Measurements from ENCODE around the gene NR2F1-AS1.

The NR2F1-AS1 gene

DNA sequence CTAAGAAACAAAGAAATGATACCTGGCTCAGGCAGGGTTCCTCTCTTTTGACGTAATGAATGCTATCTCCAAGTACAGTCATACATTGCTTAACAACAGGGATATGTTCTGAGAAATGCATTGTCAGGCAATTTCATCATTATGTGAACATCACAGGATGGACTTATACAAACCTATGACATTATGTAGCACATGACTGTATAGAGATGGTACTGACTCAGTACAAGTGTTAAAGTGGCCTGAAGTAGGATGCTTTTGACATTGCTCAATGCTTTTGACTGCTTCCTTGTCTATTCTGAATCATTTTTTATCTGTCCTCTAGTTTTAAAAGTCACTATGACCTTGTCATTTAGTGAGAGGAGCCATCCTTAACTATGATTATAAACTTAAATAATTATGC lies 147.6 kb downstream of the NR2F1-AS1 start:
- Histone ChIP-seq H3K27me3 (ENCODE audit: control insufficient read depth, insufficient read depth, low read length) (no peaks in the 10 kb centered on the region), H3K9ac (ENCODE audit: low read length) (no peak overlapping the region), H3K4me3 (ENCODE audit: low read length) (no peak overlapping the region), H3K36me3 (ENCODE audit: control insufficient read depth, insufficient read depth, low read length) (no peaks in the 10 kb centered on the region), H3K27ac (ENCODE audit: low read depth, low read length) (no peak overlapping the region), H3K4me1 (ENCODE audit: control insufficient read depth, insufficient read depth, low read length) (no peaks in the 10 kb centered on the region)

DNA sequence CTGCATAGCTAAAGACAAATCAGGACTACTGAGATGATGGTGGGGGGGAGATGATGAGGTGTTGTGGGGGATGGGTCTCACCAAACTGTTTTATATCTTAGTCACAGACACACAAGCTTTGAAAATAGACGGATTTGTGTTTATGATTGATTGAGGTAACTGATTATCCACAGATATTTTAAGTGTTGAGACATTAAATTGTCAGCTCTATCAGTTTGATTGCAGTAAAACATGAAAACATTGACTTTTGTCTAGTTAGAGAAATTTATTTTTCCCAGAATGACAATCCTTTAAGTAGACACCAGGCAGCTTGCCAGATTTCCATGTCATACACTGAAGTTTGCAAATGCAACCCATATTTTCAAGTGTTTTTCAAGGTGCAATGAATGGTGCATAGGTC lies 149.8 kb downstream of the NR2F1-AS1 start:
- no peaks in the 10 kb centered on the region for H3K36me3 ChIP-seq (ENCODE audit: control insufficient read depth, insufficient read depth, low read length)
- no peak overlapping the region for H3K27ac ChIP-seq (ENCODE audit: low read depth, low read length)
- no peaks in the 10 kb centered on the region for H3K27me3 ChIP-seq (ENCODE audit: control insufficient read depth, insufficient read depth, low read length)
- no peak overlapping the region for H3K9ac ChIP-seq (ENCODE audit: low read length)
- H3K4me3 ChIP-seq (ENCODE audit: low read length): no peak overlapping the region
- no peaks in the 10 kb centered on the region for H3K4me1 ChIP-seq (ENCODE audit: control insufficient read depth, insufficient read depth, low read length)

DNA sequence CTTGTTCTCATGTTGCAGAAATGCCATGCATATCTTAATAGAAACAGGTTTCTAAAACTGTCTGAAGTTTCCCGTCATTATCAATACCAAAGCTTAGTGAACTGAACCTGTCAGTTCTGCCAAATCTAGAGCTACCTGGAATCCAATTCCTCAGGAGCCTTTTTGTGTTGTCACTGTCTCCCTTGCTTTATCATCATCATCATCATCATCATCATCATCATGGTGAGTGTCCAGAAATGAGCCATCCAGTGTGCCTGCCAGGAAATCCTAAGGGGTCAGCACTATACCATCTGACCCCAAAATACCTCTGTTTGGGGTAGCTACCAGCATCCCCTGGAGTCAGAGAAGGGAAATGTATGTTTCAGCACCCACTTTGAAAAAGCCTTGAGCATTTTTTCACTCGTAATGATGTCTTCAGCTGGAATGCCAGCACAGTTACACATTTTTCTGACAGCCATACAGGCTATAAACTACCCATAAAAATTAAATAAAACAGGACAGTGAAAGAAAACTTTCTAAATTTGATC lies 150.3 kb downstream of the NR2F1-AS1 start:
- H3K36me3 ChIP-seq (ENCODE audit: control insufficient read depth, insufficient read depth, low read length): no peaks in the 10 kb centered on the region
- no peak overlapping the region for H3K27ac ChIP-seq (ENCODE audit: low read depth, low read length)
- no peak overlapping the region for H3K9ac ChIP-seq (ENCODE audit: low read length)
- no peaks in the 10 kb centered on the region for H3K4me1 ChIP-seq (ENCODE audit: control insufficient read depth, insufficient read depth, low read length)
- no peak overlapping the region for H3K4me3 ChIP-seq (ENCODE audit: low read length)
- H3K27me3 ChIP-seq (ENCODE audit: control insufficient read depth, insufficient read depth, low read length): no peaks in the 10 kb centered on the region

DNA sequence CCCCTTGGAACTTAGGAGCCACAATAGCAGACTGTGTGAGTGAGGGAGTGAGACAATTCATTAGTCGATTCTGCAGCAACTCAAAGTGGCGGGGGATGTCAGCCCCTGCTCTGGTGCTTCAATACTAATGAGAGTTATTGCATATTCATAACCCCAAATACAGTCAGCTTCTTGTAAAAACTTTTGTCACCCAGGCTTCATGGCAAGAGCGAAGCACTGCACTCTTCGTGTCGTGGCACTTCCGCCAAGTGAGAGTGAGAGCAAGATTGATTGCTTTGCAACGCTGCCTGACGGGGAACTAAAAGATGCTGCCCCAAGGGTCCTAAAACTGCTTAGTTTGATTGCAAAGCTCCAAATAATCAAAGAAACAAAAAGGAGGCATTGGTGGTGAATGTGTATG lies 150.9 kb downstream of the NR2F1-AS1 start:
- H3K9ac ChIP-seq (ENCODE audit: low read length): no peak overlapping the region
- no peaks in the 10 kb centered on the region for H3K27me3 ChIP-seq (ENCODE audit: control insufficient read depth, insufficient read depth, low read length)
- H3K4me1 ChIP-seq (ENCODE audit: control insufficient read depth, insufficient read depth, low read length): no peaks in the 10 kb centered on the region
- no peak overlapping the region for H3K4me3 ChIP-seq (ENCODE audit: low read length)
- no peak overlapping the region for H3K27ac ChIP-seq (ENCODE audit: low read depth, low read length)
- H3K36me3 ChIP-seq (ENCODE audit: control insufficient read depth, insufficient read depth, low read length): no peaks in the 10 kb centered on the region

DNA sequence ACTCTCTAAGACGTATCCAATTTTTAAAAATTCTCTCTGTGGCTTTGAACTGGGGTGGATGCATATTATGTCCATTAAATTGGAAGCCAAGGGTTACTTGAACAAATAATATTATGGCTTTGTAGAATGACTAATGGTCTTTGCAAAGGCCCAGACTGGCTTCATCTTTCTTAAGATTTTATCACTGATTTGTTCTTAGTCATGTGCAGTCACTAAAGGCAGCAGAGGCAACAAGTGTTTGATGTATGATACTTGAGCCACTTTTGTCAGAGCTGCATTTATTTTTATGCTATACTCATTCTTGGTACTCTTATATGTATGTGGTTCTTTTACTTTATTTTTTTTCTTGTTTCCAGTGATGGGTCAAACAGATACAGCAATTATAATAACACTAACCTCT lies 152.2 kb downstream of the NR2F1-AS1 start:
- Histone ChIP-seq H3K4me1 (ENCODE audit: control insufficient read depth, insufficient read depth, low read length) (no peaks in the 10 kb centered on the region), H3K27me3 (ENCODE audit: control insufficient read depth, insufficient read depth, low read length) (no peaks in the 10 kb centered on the region), H3K27ac (ENCODE audit: low read depth, low read length) (no peak overlapping the region), H3K9ac (ENCODE audit: low read length) (no peak overlapping the region), H3K4me3 (ENCODE audit: low read length) (no peak overlapping the region), H3K36me3 (ENCODE audit: control insufficient read depth, insufficient read depth, low read length) (no peaks in the 10 kb centered on the region)

DNA sequence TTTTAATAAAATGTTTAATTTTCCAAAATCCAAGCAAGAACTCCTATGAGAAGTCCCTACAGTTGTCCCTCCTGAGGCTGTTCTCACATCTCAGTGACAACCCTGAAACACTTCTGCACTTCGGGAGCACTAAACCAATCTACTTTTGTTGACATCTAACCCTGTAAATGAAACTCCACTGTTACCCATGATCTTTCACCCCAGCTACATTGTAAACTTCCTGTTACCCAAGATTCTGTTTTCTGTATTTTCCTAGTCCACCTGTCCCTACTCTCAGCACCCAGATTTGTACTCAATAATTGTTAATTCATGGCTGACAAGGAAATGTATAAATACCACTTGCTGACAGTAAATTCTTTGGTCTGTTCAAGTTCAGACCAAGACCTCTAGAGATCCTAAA lies 153.7 kb downstream of the NR2F1-AS1 start:
- no peak overlapping the region for H3K9ac ChIP-seq (ENCODE audit: low read length)
- no peaks in the 10 kb centered on the region for H3K27me3 ChIP-seq (ENCODE audit: control insufficient read depth, insufficient read depth, low read length)
- no peaks in the 10 kb centered on the region for H3K36me3 ChIP-seq (ENCODE audit: control insufficient read depth, insufficient read depth, low read length)
- H3K4me3 ChIP-seq (ENCODE audit: low read length): no peak overlapping the region
- H3K4me1 ChIP-seq (ENCODE audit: control insufficient read depth, insufficient read depth, low read length): no peaks in the 10 kb centered on the region
- no peak overlapping the region for H3K27ac ChIP-seq (ENCODE audit: low read depth, low read length)

DNA sequence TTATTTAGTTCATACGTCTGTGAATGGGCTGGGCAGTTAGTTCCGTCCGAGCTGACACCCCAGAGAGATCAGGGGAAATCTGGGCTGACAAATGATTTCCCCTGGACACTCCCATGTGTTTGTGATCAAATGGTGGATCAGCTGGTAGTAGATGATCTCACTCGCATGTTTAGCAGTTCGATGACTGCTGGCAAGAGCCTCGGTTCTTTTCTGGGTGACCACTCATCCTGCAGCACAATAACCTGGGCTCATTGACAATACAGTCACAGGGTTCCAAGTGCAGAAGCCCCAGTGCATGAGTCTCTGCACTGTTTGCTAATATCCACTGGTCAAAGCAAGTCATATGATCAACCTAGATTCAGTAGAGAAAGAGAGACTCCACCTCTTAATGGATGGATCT lies 155.9 kb downstream of the NR2F1-AS1 start:
- Histone ChIP-seq H3K36me3 (ENCODE audit: control insufficient read depth, insufficient read depth, low read length) (no peaks in the 10 kb centered on the region), H3K27ac (ENCODE audit: low read depth, low read length) (no peak overlapping the region), H3K4me3 (ENCODE audit: low read length) (no peak overlapping the region), H3K27me3 (ENCODE audit: control insufficient read depth, insufficient read depth, low read length) (no peaks in the 10 kb centered on the region), H3K4me1 (ENCODE audit: control insufficient read depth, insufficient read depth, low read length) (no peaks in the 10 kb centered on the region), H3K9ac (ENCODE audit: low read length) (no peak overlapping the region)

DNA sequence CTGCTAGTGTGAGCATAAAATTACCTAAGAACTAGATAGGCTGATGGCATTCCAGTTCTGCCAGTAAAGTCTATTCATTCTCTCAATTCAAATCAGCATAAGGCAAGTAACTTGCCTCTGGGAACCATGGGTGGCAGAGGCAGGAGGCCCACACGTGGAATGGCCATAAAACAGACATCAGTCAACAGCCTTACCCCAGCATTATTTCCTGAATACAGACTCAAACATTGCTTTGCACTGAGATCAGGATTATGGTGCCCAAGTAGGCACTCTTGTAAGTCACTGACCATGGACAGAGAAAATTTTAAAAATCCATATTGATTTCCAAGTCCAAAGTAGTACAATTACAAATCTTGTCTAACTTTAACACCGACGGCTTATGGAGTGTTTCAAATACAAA lies 157.7 kb downstream of the NR2F1-AS1 start:
- Histone ChIP-seq H3K9ac (ENCODE audit: low read length) (no peak overlapping the region), H3K4me1 (ENCODE audit: control insufficient read depth, insufficient read depth, low read length) (no peaks in the 10 kb centered on the region), H3K27me3 (ENCODE audit: control insufficient read depth, insufficient read depth, low read length) (no peaks in the 10 kb centered on the region), H3K4me3 (ENCODE audit: low read length) (no peak overlapping the region), H3K27ac (ENCODE audit: low read depth, low read length) (no peak overlapping the region), H3K36me3 (ENCODE audit: control insufficient read depth, insufficient read depth, low read length) (no peaks in the 10 kb centered on the region)

DNA sequence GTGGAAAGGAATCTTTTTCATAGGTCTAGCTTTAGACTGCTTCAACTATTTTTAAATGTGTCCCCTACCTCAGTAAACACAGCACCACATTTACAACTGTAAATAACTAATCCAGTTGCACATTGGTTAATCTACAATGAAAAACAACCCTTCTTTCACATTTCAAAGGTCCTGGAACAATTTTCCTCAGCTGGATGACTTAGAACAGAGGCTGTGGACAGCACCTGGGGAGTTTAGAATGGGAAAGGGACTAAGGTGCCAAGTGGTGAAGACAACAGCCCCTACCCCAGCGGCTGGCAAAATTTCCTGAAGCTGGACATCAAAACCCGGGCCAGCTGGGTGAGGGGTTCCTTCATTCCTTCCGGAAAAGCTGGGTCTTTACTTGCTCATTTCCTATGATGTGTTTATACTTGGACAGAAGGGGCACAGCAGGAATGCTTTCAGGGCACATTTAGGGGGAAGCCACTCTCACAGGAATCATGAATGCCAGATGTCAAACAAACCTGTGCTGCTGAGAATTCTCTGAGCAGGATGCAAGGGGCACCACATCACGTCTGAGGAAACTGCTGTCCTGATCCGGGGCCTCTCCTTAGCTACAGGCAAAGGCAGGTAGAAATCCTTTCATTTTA lies 158.3 kb downstream of the NR2F1-AS1 start:
- H3K4me1 ChIP-seq (ENCODE audit: control insufficient read depth, insufficient read depth, low read length): no peaks in the 10 kb centered on the region
- H3K27ac ChIP-seq (ENCODE audit: low read depth, low read length): no peak overlapping the region

DNA sequence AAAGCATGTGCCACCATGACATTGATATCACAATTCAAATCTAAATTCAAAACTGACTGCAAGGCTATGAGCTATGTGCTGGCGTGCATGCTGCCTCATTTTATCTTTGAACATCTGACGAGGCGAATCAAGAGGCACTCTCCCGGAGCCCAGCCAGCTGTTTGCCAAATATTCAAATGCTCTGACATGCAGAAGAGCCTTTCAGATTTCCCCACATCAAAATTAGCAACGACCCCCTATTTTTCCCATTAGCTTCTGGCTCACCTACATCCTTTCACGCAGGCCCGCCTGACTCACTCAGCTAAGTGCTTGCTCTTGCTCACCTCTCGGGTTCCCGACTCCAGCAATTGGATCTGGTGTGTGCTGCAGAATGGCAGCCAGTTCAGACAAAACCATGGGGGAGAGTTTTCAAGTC lies 159.0 kb downstream of the NR2F1-AS1 start:
- Histone ChIP-seq H3K9ac (ENCODE audit: low read length) (no peak overlapping the region), H3K27ac (ENCODE audit: low read depth, low read length) (no peak overlapping the region), H3K27me3 (ENCODE audit: control insufficient read depth, insufficient read depth, low read length) (no peaks in the 10 kb centered on the region), H3K4me1 (ENCODE audit: control insufficient read depth, insufficient read depth, low read length) (no peaks in the 10 kb centered on the region), H3K4me3 (ENCODE audit: low read length) (no peak overlapping the region), H3K36me3 (ENCODE audit: control insufficient read depth, insufficient read depth, low read length) (no peaks in the 10 kb centered on the region)

More for the DNA sequence above, 158.3 kb downstream of the NR2F1-AS1 start:
- H3K36me3 ChIP-seq (ENCODE audit: control insufficient read depth, insufficient read depth, low read length): no peaks in the 10 kb centered on the region
- no peak overlapping the region for H3K9ac ChIP-seq (ENCODE audit: low read length)
- H3K27me3 ChIP-seq (ENCODE audit: control insufficient read depth, insufficient read depth, low read length): no peaks in the 10 kb centered on the region
- H3K4me3 ChIP-seq (ENCODE audit: low read length): no peak overlapping the region

DNA sequence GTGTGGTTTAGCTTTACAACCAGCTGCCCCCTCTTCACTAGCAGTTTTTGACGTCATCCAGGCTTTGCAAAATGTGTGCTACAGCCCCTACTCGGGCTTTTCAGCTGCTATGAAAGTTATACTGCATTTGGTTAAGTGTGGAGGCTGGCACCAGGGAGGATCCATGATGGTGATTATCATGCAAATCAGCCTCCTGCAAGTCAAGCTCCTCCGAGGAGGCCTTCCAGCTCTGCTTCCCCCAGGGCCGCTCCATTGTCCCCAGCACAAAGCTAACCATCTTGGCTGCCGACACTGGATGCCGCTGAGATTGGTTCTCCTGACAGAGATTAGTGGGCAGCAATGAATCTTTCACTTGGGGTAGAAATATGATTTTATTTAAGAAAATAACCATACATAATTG lies 159.6 kb downstream of the NR2F1-AS1 start:
- no peak overlapping the region for H3K4me3 ChIP-seq (ENCODE audit: low read length)
- no peaks in the 10 kb centered on the region for H3K27me3 ChIP-seq (ENCODE audit: control insufficient read depth, insufficient read depth, low read length)
- H3K4me1 ChIP-seq (ENCODE audit: control insufficient read depth, insufficient read depth, low read length): no peaks in the 10 kb centered on the region
- H3K27ac ChIP-seq (ENCODE audit: low read depth, low read length): no peak overlapping the region
- no peaks in the 10 kb centered on the region for H3K36me3 ChIP-seq (ENCODE audit: control insufficient read depth, insufficient read depth, low read length)
- no peak overlapping the region for H3K9ac ChIP-seq (ENCODE audit: low read length)

DNA sequence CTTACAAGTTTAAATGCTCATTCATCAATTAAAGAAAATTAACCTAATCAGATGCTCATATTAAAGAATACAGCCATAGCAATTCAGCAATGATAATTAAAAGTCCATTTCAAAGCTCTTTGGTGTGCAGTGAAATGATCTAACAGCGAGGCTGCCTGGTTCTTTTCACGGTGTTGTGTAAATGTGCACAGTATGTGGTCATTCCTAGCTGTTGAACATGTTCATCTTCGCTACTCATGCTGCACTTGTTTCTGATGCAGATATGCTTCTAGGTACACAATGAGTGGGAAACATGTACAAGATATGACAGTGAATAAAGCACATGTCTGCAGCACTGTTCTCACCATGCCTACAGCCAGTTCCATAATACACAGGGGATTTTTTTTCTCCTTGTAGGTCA lies 163.5 kb downstream of the NR2F1-AS1 start:
- no peak overlapping the region for H3K4me3 ChIP-seq (ENCODE audit: low read length)
- H3K36me3 ChIP-seq (ENCODE audit: control insufficient read depth, insufficient read depth, low read length): no peaks in the 10 kb centered on the region
- H3K9ac ChIP-seq (ENCODE audit: low read length): no peak overlapping the region
- H3K27me3 ChIP-seq (ENCODE audit: control insufficient read depth, insufficient read depth, low read length): no peaks in the 10 kb centered on the region
- H3K4me1 ChIP-seq (ENCODE audit: control insufficient read depth, insufficient read depth, low read length): no peaks in the 10 kb centered on the region
- no peak overlapping the region for H3K27ac ChIP-seq (ENCODE audit: low read depth, low read length)

DNA sequence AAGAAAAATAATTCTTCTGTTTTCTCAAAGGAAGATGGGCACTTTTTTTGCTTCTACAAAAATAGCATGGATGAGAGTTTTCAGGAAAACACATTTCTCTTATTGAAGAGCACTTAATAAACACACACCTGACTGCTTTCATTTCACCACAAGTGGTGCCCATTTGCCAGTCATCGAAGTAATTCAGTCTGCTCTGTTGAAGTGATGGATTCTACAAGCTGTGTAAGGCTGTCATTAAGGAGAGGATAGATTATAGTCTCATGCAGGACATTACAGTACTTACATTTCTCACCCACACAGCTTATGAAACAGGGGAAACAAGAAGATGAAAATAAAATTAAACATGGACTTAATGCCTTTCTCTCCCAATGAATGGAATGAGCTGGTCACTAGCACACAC lies 165.2 kb downstream of the NR2F1-AS1 start:
- H3K36me3 ChIP-seq (ENCODE audit: control insufficient read depth, insufficient read depth, low read length): no peaks in the 10 kb centered on the region
- H3K4me1 ChIP-seq (ENCODE audit: control insufficient read depth, insufficient read depth, low read length): no peaks in the 10 kb centered on the region
- no peak overlapping the region for H3K27ac ChIP-seq (ENCODE audit: low read depth, low read length)
- H3K9ac ChIP-seq (ENCODE audit: low read length): no peak overlapping the region
- no peaks in the 10 kb centered on the region for H3K27me3 ChIP-seq (ENCODE audit: control insufficient read depth, insufficient read depth, low read length)
- no peak overlapping the region for H3K4me3 ChIP-seq (ENCODE audit: low read length)
